Measurements from ENCODE around the gene AMPD2. TPM values are rescaled to one million over a fixed set of nuclear protein-coding genes. Genes with fewer than 3 reads are reported as not detected.

AMPD2 gene
- total and polyA plus RNA-seq, 10 donors: 25.2 to 193 (median 143) TPM

DNA sequence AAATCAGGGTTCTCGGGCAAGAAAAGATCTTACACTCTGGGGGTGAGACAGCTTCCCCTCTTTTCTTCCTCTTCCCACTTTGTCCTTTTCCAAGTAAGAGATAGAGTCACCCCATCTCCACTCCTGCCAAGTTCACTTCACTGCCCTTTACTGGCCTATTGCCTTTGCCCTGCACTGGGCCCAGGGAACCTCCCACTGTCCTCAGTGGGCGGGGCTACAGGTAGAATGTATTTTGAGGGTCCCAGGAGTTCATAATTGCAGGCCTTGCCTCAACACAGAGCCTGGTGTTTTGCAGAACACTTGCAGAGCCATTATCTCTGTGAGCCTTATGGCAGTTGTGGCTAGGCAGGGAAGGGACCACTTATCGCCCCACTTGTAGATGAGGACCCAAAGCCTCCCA is 3.3 kb downstream of the AMPD2 start:
- H3K27me3 ChIP-seq (replicated peaks in 1 of 7): no peaks in the 10 kb centered on the region
- H3K4me1 ChIP-seq: peaks cover 35 to 80% (median 67%) of the 10 kb centered on the region in 6 donors
- H3K36me3 ChIP-seq: peaks cover 0 to 31% (median 24%) of the 10 kb centered on the region in 6 donors
- H3K4me3 ChIP-seq: peak overlapping the region in 1 of 8 donors; percentile 73
- TF ChIP-seq, protein P1, sequence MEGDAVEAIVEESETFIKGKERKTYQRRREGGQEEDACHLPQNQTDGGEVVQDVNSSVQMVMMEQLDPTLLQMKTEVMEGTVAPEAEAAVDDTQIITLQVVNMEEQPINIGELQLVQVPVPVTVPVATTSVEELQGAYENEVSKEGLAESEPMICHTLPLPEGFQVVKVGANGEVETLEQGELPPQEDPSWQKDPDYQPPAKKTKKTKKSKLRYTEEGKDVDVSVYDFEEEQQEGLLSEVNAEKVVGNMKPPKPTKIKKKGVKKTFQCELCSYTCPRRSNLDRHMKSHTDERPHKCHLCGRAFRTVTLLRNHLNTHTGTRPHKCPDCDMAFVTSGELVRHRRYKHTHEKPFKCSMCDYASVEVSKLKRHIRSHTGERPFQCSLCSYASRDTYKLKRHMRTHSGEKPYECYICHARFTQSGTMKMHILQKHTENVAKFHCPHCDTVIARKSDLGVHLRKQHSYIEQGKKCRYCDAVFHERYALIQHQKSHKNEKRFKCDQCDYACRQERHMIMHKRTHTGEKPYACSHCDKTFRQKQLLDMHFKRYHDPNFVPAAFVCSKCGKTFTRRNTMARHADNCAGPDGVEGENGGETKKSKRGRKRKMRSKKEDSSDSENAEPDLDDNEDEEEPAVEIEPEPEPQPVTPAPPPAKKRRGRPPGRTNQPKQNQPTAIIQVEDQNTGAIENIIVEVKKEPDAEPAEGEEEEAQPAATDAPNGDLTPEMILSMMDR (IDR thresholded peaks at IDR 0.05 in 8 of 11, conservative IDR thresholded peaks at IDR 0.05 in 3 of 11): no peak
- TF ChIP-seq POLR2A (IDR thresholded peaks at IDR 0.05) (no peak), POLR2AphosphoS5 (IDR thresholded peaks at IDR 0.05) (no peak)
- H3K9me3 ChIP-seq: no peaks in the 10 kb centered on the region
- DNase-seq: no peak
- WGBS, 5 donors: 74 to 86% (median 82%) methylated on average over 2 to 3 of the region's 3 CpGs
- H3K27ac ChIP-seq: peak overlapping the region in 7 of 8 donors; percentile 6 to 98 (median 20)
- intact Hi-C loops (cut with DNase I; ENCODE audit: low total_unique reads): no loop called here

DNA sequence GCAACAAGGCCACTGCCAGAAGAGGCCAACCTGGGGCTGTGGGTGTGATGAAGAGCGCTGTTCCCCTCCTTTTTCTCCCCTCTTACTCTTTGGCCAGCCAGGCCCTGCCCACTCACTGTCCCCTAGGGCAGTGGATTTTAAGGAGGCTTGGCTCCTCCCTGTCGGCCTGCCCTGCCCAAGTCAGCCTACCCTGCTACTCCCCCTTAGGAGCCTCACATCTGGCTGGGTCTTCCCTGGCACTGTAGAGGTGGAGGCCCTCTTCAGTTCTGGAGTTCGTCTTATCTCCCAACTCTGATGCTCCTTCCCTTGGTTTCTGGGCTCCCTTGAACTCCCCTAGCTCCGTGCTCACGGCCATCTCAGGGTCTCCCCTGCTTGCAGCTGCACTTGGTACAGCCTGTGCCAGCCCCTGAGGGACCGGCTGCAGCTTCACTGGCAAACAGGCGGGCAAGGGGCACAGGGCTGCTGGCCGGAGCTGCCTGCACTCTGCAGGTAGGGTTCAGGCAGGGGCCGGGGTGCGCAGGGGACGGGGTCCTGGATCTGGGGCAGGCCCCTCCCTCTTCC is 4.0 kb downstream of the AMPD2 start:
- Histone ChIP-seq H3K4me3 (peak overlapping the region in 6 of 8 donors; percentile 7 to 73 (median 27)), H3K27ac (peak overlapping the region in 7 of 8 donors; percentile 9 to 98 (median 55)), H3K27me3 (replicated peaks in 1 of 7) (no peaks in the 10 kb centered on the region), H3K36me3 (peaks cover 0 to 39% (median 32%) of the 10 kb centered on the region in 6 donors), H3K4me1 (peaks cover 35 to 72% (median 62%) of the 10 kb centered on the region in 6 donors), H3K9me3 (no peaks in the 10 kb centered on the region)
- TF ChIP-seq POLR2A (IDR thresholded peaks at IDR 0.05) (no peak), POLR2AphosphoS5 (IDR thresholded peaks at IDR 0.05) (peak in 1 of 3 donors; percentile 4)
- intact Hi-C loops (cut with DNase I; ENCODE audit: low total_unique reads): no loop called here
- 37 to 53% (median 43%) methylated on average over 6 to 11 of the region's 11 CpGs for WGBS, 5 donors
- DNase-seq: no peak

DNA sequence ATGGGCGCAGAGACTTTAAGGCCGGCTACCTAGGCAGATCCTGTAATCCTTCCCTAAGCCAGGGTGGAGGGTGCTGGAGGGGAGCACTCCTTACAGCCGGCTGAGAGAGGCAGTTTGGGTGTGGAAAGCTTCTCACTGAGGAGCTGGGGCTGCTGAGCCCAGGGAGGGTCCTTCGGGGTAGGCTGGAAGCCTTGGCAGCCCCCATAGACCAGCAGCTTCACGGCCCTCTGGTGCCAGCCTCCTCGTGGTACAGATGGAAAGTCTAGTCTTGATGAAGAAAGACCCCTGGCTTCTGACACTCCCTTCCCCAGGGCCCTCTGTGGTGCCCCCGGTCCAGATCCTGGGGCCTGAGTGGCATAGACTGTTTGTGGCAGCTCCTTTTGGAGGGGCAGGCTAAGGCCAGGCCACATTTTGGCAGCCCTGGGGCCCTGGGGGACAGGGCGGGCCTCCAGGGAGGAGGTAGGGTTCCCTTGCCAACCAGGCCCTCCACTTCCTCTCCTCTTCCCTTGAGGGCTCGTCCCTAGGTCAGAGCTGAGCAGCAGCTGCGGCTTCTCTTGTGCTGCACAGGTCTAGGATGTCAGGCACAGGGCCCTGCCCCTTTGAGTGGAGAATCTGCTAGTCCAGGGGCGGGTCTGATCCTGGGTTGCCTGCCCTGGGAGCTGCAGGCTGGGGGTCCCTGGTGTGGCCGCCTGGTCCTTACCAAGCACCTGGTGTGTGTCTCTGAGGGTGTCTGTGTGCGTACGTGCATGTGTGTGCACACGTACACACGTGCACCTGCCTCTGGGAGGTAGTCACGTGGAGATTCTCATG is 4.8 kb downstream of the AMPD2 start:
- peak overlapping the region; percentile 13 to 98 (median 54) for H3K27ac ChIP-seq
- H3K27me3 ChIP-seq (replicated peaks in 1 of 7): no peaks in the 10 kb centered on the region
- TF ChIP-seq POLR2AphosphoS5 (IDR thresholded peaks at IDR 0.05): peak in 2 of 3 donors; percentile 13 to 57
- TF ChIP-seq, protein P1 (IDR thresholded peaks at IDR 0.05 in 8 of 11, conservative IDR thresholded peaks at IDR 0.05 in 3 of 11): no peak
- 26 to 50% (median 47%) methylated on average over 9 to 17 of the region's 17 CpGs for WGBS, 5 donors
- no peak for DNase-seq
- H3K9me3 ChIP-seq: no peaks in the 10 kb centered on the region
- H3K4me3 ChIP-seq: peak overlapping the region in 6 of 8 donors; percentile 7 to 73 (median 27)
- H3K36me3 ChIP-seq: peaks cover 0 to 46% (median 39%) of the 10 kb centered on the region in 6 donors
- H3K4me1 ChIP-seq: peaks cover 30 to 65% (median 55%) of the 10 kb centered on the region in 6 donors
- intact Hi-C loops (cut with DNase I; ENCODE audit: low total_unique reads): loop anchor here (5.0 kb wide), 1 partner anchor 77 kb away; the partner anchor contains the start of gene GNAI3

DNA sequence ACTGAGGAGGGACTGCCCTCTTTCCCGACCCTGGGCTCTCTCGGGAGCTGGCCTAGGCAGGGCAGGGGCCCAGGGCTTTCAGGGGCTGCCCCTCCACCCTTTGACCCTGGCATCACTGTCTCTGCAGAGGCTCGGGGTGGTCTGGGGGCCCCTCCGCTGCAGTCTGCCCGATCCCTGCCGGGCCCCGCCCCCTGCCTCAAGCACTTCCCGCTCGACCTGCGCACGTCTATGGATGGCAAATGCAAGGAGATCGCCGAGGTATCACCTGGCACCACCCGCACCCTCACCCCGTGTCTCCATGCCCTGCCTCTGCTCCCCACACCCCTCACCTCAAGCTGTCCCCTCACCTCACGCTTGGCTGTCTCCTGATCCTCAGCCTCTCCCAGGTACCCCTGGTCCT is 5.5 kb downstream of the AMPD2 start:
- intact Hi-C loops (cut with DNase I; ENCODE audit: low total_unique reads): loop anchor here (5.0 kb wide), 1 partner anchor 78 kb away; the partner anchor contains the start of gene GNAI3
- no peaks in the 10 kb centered on the region for H3K9me3 ChIP-seq
- peaks cover 0 to 54% (median 46%) of the 10 kb centered on the region in 6 donors for H3K36me3 ChIP-seq
- 83 to 93% (median 91%) methylated on average over 15 to 16 of the region's 16 CpGs for WGBS, 5 donors
- peak overlapping the region in 4 of 8 donors; percentile 13 to 98 (median 52) for H3K27ac ChIP-seq
- TF ChIP-seq, protein P1 (IDR thresholded peaks at IDR 0.05 in 8 of 11, conservative IDR thresholded peaks at IDR 0.05 in 3 of 11): no peak
- TF ChIP-seq POLR2A (IDR thresholded peaks at IDR 0.05): no peak
- no peak for DNase-seq
- no peak overlapping the region for H3K4me3 ChIP-seq
- H3K27me3 ChIP-seq (replicated peaks in 1 of 7): no peaks in the 10 kb centered on the region
- peaks cover 28 to 57% (median 50%) of the 10 kb centered on the region in 6 donors for H3K4me1 ChIP-seq

Data from spleen (tissue), 11 donors.